SJSA1 (cell line): Measurements from ENCODE around the gene CSNK1G1. TPM values are rescaled to one million over a fixed set of nuclear protein-coding genes. Genes with fewer than 3 reads are reported as not detected.
"Not testable (repeated sequence)": the region's sequence is repeated elsewhere in the genome, so short reads cannot be mapped to it uniquely, and the experiment has no call there.

Source experiments
- DNase-seq, 2 experiments: peaks; one replicate each; pipeline ENCODE4 v3.0.0-alpha.2; 2015 to 2020; ENCODE audit warnings: low spot score in 2 of 2, low read depth in 1 of 2
- H3K27ac ChIP-seq: fragments of 250-450 bp; sonication (Bioruptor Pico); 2 replicates; pipeline ENCODE4 v1.5.1; 2020; ENCODE audit warnings: mild to moderate bottlenecking, moderate library complexity
- H3K27me3 ChIP-seq: fragments of 250-450 bp; sonication (Bioruptor Pico); replicated peaks from 2 replicates; pipeline ENCODE4 v1.5.1; 2020; ENCODE audit warnings: mild to moderate bottlenecking, moderate library complexity
- H3K36me3 ChIP-seq: fragments of 250-450 bp; sonication (Bioruptor Pico); 2 replicates; pipeline ENCODE4 v1.5.1; 2020; ENCODE audit warnings: mild to moderate bottlenecking
- H3K4me1 ChIP-seq: fragments of 250-450 bp; sonication (Bioruptor Pico); replicated peaks from 2 replicates; pipeline ENCODE4 v1.6.1; 2021; ENCODE audit warnings: mild to moderate bottlenecking
- H3K4me3 ChIP-seq: fragments of 250-450 bp; sonication (Bioruptor Pico); 2 replicates; pipeline ENCODE4 v1.5.1; 2020; ENCODE audit warnings: mild to moderate bottlenecking
- H3K9me3 ChIP-seq: fragments of 250-450 bp; sonication (Bioruptor Pico); replicated peaks from 2 replicates; pipeline ENCODE4 v1.5.1; 2020; ENCODE audit warnings: mild to moderate bottlenecking
- total RNA-seq: library from RNA; depleted of rRNA; stranded (reverse); fragments of >200 nt; shearing (Covaris generic); gene quantifications from 2 replicates; pipeline ENCODE4 v1.2.3, GENCODE V29; 2014

CSNK1G1 gene
- total RNA-seq, 1 experiment from 2014 or later, result 14.2 TPM

GRCh38 chr15:64373360-64373759 lies 17.4 kb upstream of the CSNK1G1 start:
- Histone ChIP-seq H3K27ac (no peak overlapping the region), H3K4me3 (no peak overlapping the region), H3K9me3 (no peaks in the 10 kb centered on the region), H3K27me3 (no peaks in the 10 kb centered on the region), H3K4me1 (peaks cover 5% of the 10 kb centered on the region; the same call in 1 of the 2 replicates), H3K36me3 (peaks cover 41% of the 10 kb centered on the region)
- no peak for DNase-seq

GRCh38 chr15:64371383-64371782 lies 15.4 kb upstream of the CSNK1G1 start:
- not testable (repeated sequence) for H3K9me3 ChIP-seq, DNase-seq, H3K4me1 ChIP-seq, H3K27me3 ChIP-seq, H3K4me3 ChIP-seq, H3K27ac ChIP-seq
- peaks cover 34% of the 10 kb centered on the region for H3K36me3 ChIP-seq

- Histone ChIP-seq H3K36me3 (peaks cover 26% of the 10 kb centered on the region), H3K9me3 (no peaks in the 10 kb centered on the region), H3K4me3 (no peak overlapping the region), H3K27ac (no peak overlapping the region), H3K27me3 (no peaks in the 10 kb centered on the region), H3K4me1 (no peaks in the 10 kb centered on the region)
- DNase-seq, result no peak
Observed at GRCh38 chr15:64369078-64369607, 13.2 kb upstream of the CSNK1G1 start.

GRCh38 chr15:64361259-64361658 lies 5.3 kb upstream of the CSNK1G1 start:
- Histone ChIP-seq H3K4me3 (no peak overlapping the region), H3K4me1 (no peaks in the 10 kb centered on the region), H3K27me3 (no peaks in the 10 kb centered on the region), H3K27ac (no peak overlapping the region), H3K36me3 (peaks cover 20% of the 10 kb centered on the region), H3K9me3 (no peaks in the 10 kb centered on the region)
- no peak for DNase-seq

GRCh38 chr15:64356710-64357040 lies 702 bp upstream of the CSNK1G1 start:
- Histone ChIP-seq H3K4me3 (peak overlapping the region; percentile 59), H3K4me1 (peaks cover 6% of the 10 kb centered on the region), H3K36me3 (peaks cover 4% of the 10 kb centered on the region; the same call in 1 of the 2 replicates), H3K27me3 (no peaks in the 10 kb centered on the region), H3K9me3 (no peaks in the 10 kb centered on the region), H3K27ac (0 out of 2 replicates have a peak overlapping the region, but pooled peaks have one; percentile 33)
- DNase-seq, result no peak

GRCh38 chr15:64355348-64355943 lies 527 bp downstream of the CSNK1G1 start:
- DNase-seq, result peak; percentile 18 to 43
- Histone ChIP-seq H3K27ac (peak overlapping the region; percentile 21; the same call in 1 of the 2 replicates), H3K27me3 (no peaks in the 10 kb centered on the region), H3K4me1 (peaks cover 6% of the 10 kb centered on the region), H3K9me3 (no peaks in the 10 kb centered on the region), H3K36me3 (peaks cover 3% of the 10 kb centered on the region), H3K4me3 (peak overlapping the region; percentile 59)

- no peaks in the 10 kb centered on the region for H3K9me3 ChIP-seq
- peaks cover 6% of the 10 kb centered on the region for H3K4me1 ChIP-seq
- no peak for DNase-seq
- H3K36me3 ChIP-seq, result peaks cover 3% of the 10 kb centered on the region
- H3K4me3 ChIP-seq, result peak overlapping the region; percentile 59
- peak overlapping the region; percentile 21; the same call in 1 of the 2 replicates for H3K27ac ChIP-seq
- H3K27me3 ChIP-seq, result no peaks in the 10 kb centered on the region
Observed at GRCh38 chr15:64354688-64355344, 1.2 kb downstream of the CSNK1G1 start.

- Histone ChIP-seq H3K4me1 (peaks cover 6% of the 10 kb centered on the region), H3K27me3 (no peaks in the 10 kb centered on the region), H3K9me3 (no peaks in the 10 kb centered on the region), H3K27ac (no peak overlapping the region), H3K36me3 (peaks cover 3% of the 10 kb centered on the region), H3K4me3 (no peak overlapping the region)
- DNase-seq, result no peak
Observed at GRCh38 chr15:64351265-64351664, 4.7 kb downstream of the CSNK1G1 start.

- Histone ChIP-seq H3K4me3 (no peak overlapping the region), H3K27me3 (no peaks in the 10 kb centered on the region), H3K4me1 (peaks cover 7% of the 10 kb centered on the region), H3K27ac (no peak overlapping the region), H3K9me3 (no peaks in the 10 kb centered on the region), H3K36me3 (peaks cover 3% of the 10 kb centered on the region)
- DNase-seq, result no peak
Observed at GRCh38 chr15:64349375-64349774, 6.6 kb downstream of the CSNK1G1 start.

GRCh38 chr15:64348455-64348854 lies 7.5 kb downstream of the CSNK1G1 start:
- peaks cover 15% of the 10 kb centered on the region for H3K4me1 ChIP-seq
- no peak for DNase-seq
- H3K9me3 ChIP-seq, result no peaks in the 10 kb centered on the region

GRCh38 chr15:64346242-64346641 lies 9.7 kb downstream of the CSNK1G1 start:
- not testable (repeated sequence) for H3K9me3 ChIP-seq, DNase-seq, H3K27me3 ChIP-seq, H3K27ac ChIP-seq, H3K4me3 ChIP-seq, H3K36me3 ChIP-seq
- H3K4me1 ChIP-seq, result peaks cover 17% of the 10 kb centered on the region

More at GRCh38 chr15:64348455-64348854, 7.5 kb downstream of the CSNK1G1 start:
- Histone ChIP-seq H3K27ac (no peak overlapping the region), H3K36me3 (peaks cover 3% of the 10 kb centered on the region; the same call in 1 of the 2 replicates), H3K27me3 (no peaks in the 10 kb centered on the region), H3K4me3 (no peak overlapping the region)

GRCh38 chr15:64344651-64345294 lies 11.2 kb downstream of the CSNK1G1 start:
- Histone ChIP-seq H3K36me3 (peaks cover 3% of the 10 kb centered on the region; the same call in 1 of the 2 replicates), H3K27ac (no peak overlapping the region), H3K27me3 (no peaks in the 10 kb centered on the region), H3K4me1 (peaks cover 17% of the 10 kb centered on the region), H3K4me3 (no peak overlapping the region), H3K9me3 (no peaks in the 10 kb centered on the region)
- DNase-seq, result no peak

GRCh38 chr15:64343841-64344240 lies 12.1 kb downstream of the CSNK1G1 start:
- Histone ChIP-seq H3K27ac (no peak overlapping the region), H3K4me3 (no peak overlapping the region), H3K9me3 (no peaks in the 10 kb centered on the region), H3K4me1 (peaks cover 17% of the 10 kb centered on the region), H3K36me3 (peaks cover 3% of the 10 kb centered on the region; the same call in 1 of the 2 replicates), H3K27me3 (no peaks in the 10 kb centered on the region)
- no peak for DNase-seq

GRCh38 chr15:64343222-64343621 lies 12.8 kb downstream of the CSNK1G1 start:
- no peaks in the 10 kb centered on the region for H3K9me3 ChIP-seq
- no peak overlapping the region for H3K4me3 ChIP-seq
- H3K4me1 ChIP-seq, result peaks cover 17% of the 10 kb centered on the region
- H3K36me3 ChIP-seq, result peaks cover 3% of the 10 kb centered on the region; the same call in 1 of the 2 replicates
- no peaks in the 10 kb centered on the region for H3K27me3 ChIP-seq
- no peak overlapping the region for H3K27ac ChIP-seq
- no peak for DNase-seq
